ENCODE data around the gene SLC51A.
"Not testable (repeated sequence)": the region's sequence is repeated elsewhere in the genome, so short reads cannot be mapped to it uniquely, and the experiment has no call there.

Gene SLC51A

DNA sequence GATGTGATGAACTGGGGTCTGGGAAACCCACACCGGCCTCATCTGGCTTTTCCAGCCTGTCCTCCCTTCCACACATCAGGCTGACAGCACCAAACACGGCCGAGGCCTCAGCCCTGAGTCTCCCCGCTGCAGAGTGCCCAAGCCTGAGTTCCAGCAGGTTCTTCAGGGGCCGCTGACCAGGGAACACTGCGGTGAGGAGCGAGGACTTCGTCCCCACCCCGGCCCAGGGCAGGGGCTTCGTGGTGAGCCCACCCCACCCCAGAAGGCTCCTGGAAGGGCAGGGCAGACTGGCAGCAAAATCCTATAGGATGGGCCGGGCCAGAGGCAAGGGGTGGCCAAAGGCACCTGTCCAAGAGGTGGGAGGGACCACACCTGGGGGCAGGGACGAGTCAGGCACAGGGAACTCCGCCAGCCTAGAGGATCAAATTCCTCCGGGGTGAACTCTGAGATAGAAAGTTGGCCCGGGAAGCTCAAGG is at the start of gene SLC51A:
Gene SLC51A (plus strand): TSS at position 446 of the 476 bp plus-strand sequence. CDS start 179 bp downstream, outside the sequence.
- no peak for DNase-seq (ENCODE audit: low spot score)

DNA sequence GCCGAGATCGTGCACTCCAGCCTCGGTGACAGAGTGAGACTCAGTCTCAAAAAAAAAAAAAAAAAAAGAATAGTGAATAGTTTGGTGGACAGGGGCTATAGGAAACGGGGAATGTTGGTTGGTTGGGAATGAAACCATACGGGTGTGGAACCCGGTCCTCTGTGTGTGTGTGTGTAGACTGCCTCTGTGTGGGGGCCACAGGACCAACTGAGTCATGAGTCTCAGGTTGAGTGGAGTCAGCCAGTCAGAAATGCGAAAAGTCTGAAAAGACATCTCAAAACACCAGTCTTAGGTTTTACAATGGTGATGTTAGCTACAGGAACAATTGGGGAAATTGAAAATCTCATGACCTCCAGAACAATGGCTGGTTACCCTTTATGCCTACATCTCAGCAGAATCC is 49.6 kb upstream of the SLC51A start:
- DNase-seq (ENCODE audit: low spot score): no peak

GRCh38 chr3:196168808-196169391 is 47.4 kb upstream of the SLC51A start:
- no peak for DNase-seq (ENCODE audit: low spot score)

- no peak for DNase-seq (ENCODE audit: low spot score)
These were observed 46.5 kb upstream of the SLC51A start for GRCh38 chr3:196169836-196170240.

GRCh38 chr3:196170296-196170695 is 46.0 kb upstream of the SLC51A start:
- not testable (repeated sequence) for DNase-seq (ENCODE audit: low spot score)

GRCh38 chr3:196174652-196175051 is 41.7 kb upstream of the SLC51A start:
- no peak for DNase-seq (ENCODE audit: low spot score)

GRCh38 chr3:196175116-196175625 is 41.2 kb upstream of the SLC51A start:
- no peak for DNase-seq (ENCODE audit: low spot score)

DNA sequence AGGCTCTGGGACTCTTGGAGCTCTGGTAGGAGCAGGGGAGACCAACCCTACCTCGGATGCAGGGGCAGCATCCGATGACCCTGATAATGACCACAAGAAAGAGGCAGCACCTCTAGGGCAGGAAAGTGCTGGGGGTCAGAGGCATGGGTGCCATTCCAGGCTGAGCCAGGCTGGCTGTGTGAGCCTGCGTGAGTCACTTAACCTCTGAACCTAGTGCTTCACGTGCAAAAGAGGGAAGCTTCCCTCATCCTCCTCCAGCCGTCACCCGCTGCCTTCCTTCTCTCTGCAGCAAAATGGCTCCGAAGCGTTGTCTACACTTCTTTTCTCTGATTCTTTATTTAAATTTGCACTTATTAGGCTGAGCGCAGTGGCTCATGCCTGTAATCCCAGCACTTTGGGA is 40.6 kb upstream of the SLC51A start:
- DNase-seq (ENCODE audit: low spot score): no peak

DNA sequence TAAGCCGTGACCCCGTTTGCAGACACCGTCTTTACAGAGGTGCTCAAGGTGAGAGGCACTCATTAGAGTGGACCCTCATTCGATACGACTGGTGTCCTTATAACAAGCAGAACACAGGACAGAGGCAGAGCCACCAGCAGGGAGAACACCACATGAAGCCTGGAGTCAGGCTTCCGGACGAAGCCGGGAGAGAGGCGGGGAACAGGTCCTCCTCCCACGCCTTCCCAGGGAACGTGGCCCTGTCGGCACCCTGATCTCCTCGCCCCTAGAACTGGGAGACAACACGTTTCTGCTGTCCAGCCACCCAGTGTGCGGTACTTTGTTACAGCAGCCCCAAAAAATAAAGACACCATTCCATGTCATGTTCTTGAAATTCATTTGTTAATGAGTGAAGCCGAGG is 38.8 kb upstream of the SLC51A start:
- DNase-seq (ENCODE audit: low spot score): no peak

GRCh38 chr3:196177967-196178366 is 38.4 kb upstream of the SLC51A start:
- DNase-seq (ENCODE audit: low spot score): peak; percentile 4

GRCh38 chr3:196178993-196179379 is 37.3 kb upstream of the SLC51A start:
- DNase-seq (ENCODE audit: low spot score): no peak

- peak; percentile 66 for DNase-seq (ENCODE audit: low spot score)
These were observed 36.7 kb upstream of the SLC51A start for GRCh38 chr3:196179380-196180308.

- DNase-seq (ENCODE audit: low spot score): no peak
These were observed 36.0 kb upstream of the SLC51A start for GRCh38 chr3:196180346-196180745.

- no peak for DNase-seq (ENCODE audit: low spot score)
These were observed 35.2 kb upstream of the SLC51A start for GRCh38 chr3:196181127-196181546.

DNA sequence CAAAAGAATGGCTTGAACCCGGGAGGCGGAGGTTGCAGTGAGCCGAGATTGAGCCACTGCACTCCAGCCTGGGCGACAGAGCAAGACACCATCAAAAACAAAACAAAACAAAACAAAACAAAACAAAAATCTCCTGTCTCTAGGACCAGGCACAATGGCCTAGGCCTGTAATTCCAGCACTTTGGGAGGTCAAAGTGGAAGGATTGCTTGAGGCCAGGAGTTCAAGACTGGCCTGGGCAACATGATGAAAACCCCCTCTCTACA is 32.2 kb upstream of the SLC51A start:
- not testable (repeated sequence) for DNase-seq (ENCODE audit: low spot score)

GRCh38 chr3:196184881-196185280 is 31.5 kb upstream of the SLC51A start:
- DNase-seq (ENCODE audit: low spot score): no peak

DNA sequence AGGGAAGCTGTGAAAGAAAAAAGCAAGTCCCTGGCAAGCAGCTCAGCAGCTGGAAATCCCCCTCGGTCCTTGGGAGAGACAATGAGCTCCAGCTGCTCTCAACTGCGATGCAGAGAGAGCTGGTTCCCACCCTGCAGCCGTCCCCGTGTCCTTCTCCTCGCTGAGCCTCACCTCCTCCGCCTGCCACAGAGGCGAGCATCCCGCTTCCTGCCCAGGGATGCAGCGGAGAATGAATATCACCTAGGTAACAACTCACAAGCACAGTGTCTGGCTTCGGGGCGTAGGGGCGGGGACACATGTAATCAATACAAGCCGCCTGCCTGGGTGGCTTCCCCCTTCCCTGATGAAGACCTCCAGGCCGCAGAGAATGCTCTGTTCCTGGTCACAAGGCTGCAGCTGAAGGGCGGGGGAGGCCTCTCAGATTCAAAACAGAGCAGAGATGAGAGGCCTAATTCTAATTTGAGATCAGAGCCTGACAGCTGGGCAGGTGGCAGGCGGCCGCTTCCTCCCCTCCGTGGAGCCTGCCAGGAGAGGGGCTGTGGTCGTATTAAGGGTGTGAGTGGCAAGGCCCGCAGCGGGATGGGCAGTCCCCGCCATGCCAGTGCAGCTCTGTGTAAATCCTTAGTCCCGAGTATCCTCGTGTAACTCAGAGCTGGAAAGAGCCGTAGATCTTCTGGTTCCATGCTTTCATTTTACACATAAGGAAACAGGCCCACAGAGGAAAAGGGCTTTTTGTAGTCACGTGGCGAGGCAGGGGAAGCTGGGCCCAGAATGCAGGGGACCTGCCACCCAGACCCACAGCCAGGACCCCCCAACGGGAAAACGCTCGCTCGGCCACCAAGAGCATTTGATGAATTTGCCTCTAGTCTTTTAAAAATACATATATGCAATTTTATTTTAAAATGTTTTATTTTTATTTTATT is 29.4 kb upstream of the SLC51A start:
- DNase-seq (ENCODE audit: low spot score): no peak

DNA sequence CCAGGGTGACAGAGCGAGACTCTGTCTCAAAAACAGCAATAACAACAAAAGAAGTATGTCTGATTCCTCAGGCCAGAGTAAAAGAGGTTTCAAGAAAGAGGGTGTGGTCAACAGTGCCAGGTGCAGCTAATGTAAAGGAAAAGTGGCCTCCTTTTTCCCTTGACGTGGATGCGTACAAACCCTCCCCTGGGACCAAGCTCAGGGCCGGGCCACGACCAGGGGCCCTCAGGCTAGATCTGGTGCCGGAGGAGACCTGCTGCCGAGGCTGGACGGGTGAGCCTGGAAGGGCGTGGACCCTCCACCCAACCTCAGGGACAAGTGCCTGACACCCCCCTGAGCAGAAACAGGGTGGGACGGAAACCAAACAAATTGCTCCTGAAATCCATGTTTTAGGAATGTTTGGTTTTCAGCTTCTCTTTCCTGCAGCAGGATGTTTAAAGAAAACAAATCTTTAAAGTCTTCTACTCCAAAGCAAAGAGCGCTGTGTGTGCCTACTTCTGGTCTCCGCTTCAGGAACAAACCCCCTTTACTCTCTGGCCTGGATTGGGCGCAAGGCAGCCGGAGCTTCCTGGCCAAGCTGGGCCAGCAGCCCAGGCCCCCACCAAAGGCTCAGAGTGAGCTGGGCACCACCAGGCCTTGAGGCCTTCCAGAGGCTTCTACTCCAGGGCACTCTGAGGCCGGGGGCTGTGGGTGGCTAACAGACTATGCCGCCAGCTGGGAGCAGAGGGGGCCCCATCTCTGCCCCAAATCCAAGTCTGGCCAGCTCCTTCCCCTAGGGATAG is 26.6 kb upstream of the SLC51A start:
- no peak for DNase-seq (ENCODE audit: low spot score)

GRCh38 chr3:196192036-196192523 is 24.3 kb upstream of the SLC51A start:
- no peak for DNase-seq (ENCODE audit: low spot score)

DNA sequence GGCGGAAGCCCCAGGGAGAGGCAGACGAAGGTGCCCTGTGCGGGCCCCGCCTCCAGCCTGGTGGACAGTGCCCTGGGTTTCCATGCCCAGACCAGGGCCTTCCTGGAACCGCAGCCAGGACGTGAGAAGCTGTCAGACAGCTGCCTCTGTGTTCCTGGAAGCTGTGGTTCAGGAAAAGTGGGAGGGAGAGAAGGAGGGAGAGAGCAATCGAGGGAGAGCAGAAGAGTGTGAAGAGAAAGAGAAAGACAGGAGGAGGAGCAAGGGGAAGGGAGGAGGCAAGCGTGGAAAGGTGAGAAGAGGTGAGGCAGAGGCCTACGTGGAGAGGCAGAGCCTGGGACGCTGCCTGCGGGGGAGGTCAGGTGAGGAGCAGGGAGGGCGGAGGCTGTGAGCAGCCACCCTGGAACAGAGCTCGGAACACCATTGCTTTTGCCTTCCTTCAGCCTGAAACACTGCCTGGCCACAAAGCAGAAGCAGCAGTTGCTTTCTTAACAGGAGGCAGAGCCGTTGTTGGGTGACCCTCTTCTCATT is 23.7 kb upstream of the SLC51A start:
- no peak for DNase-seq (ENCODE audit: low spot score)

DNA sequence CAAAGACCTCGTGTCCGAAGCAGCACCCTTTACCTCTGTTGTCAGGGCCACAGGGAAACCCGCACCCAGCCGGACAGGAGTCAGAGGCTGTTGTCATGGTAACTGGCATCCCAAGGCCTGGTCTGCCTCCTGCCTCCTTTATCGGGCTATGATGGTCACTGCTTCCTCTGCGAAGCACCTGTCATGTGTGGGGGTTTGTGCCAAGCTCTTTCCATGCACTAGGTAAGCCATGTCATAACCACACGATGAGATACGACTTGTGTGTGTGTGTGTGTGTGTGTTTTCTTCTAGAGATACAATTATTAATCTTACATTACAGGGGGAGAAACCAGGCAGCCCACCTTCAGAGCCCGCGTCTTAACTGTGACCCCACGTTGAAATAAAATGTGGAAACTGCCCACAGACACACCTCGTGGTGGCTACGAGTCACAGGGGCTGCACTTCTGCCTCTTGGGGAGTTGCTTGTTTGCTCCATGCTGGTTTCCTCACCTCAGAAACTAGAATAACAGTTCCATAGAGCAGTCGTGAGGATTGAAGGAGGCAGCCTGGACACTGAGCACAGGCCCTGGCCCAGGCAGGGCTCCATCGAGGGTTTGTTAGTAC is 23.1 kb upstream of the SLC51A start:
- no peak for DNase-seq (ENCODE audit: low spot score)
